ENCODE data around the gene TMEM212.
A peak's percentile ranks its signal among the peaks of the same experiment; 100 is the strongest.

The TMEM212 gene

GRCh38 chr3:171835116-171835515 lies 8.0 kb upstream of the TMEM212 start:
- Histone ChIP-seq H3K9me3 (ENCODE audit: insufficient read depth, low read length) (no peaks in the 10 kb centered on the region), H3K9ac (ENCODE audit: insufficient read length, low read depth) (no peak overlapping the region), H3K27me3 (ENCODE audit: insufficient read depth, insufficient read length) (no peaks in the 10 kb centered on the region), H3K4me1 (ENCODE audit: insufficient read depth, insufficient read length) (no peaks in the 10 kb centered on the region), H3K4me3 (ENCODE audit: insufficient read length, low read depth) (no peak overlapping the region), H3K36me3 (ENCODE audit: insufficient read depth, insufficient read length, low read length) (no peaks in the 10 kb centered on the region)
- TF ChIP-seq YY1 (IDR thresholded peaks at IDR 0.05; ENCODE audit: insufficient read depth, insufficient read length) (no peak), SUZ12 (IDR thresholded peaks at IDR 0.05; ENCODE audit: extremely low read depth, insufficient read depth, insufficient read length) (no peak), ZNF274 (IDR thresholded peaks at IDR 0.05; ENCODE audit: low read depth, low read length) (no peak)
- DNase-seq (ENCODE audit: low read depth, low spot score) = no peak

GRCh38 chr3:171835613-171836012 lies 7.5 kb upstream of the TMEM212 start:
- H3K27me3 ChIP-seq (ENCODE audit: insufficient read depth, insufficient read length) = no peaks in the 10 kb centered on the region
- no peak overlapping the region for H3K9ac ChIP-seq (ENCODE audit: insufficient read length, low read depth)
- no peaks in the 10 kb centered on the region for H3K4me1 ChIP-seq (ENCODE audit: insufficient read depth, insufficient read length)
- H3K9me3 ChIP-seq (ENCODE audit: insufficient read depth, low read length) = no peaks in the 10 kb centered on the region
- H3K36me3 ChIP-seq (ENCODE audit: insufficient read depth, insufficient read length, low read length) = no peaks in the 10 kb centered on the region
- TF ChIP-seq SUZ12 (IDR thresholded peaks at IDR 0.05; ENCODE audit: extremely low read depth, insufficient read depth, insufficient read length) (no peak), YY1 (IDR thresholded peaks at IDR 0.05; ENCODE audit: insufficient read depth, insufficient read length) (no peak), ZNF274 (IDR thresholded peaks at IDR 0.05; ENCODE audit: low read depth, low read length) (no peak)
- DNase-seq (ENCODE audit: low read depth, low spot score) = no peak
- no peak overlapping the region for H3K4me3 ChIP-seq (ENCODE audit: insufficient read length, low read depth)

GRCh38 chr3:171836855-171837254 lies 6.3 kb upstream of the TMEM212 start:
- Histone ChIP-seq H3K9ac (ENCODE audit: insufficient read length, low read depth) (no peak overlapping the region), H3K4me3 (ENCODE audit: insufficient read length, low read depth) (no peak overlapping the region), H3K36me3 (ENCODE audit: insufficient read depth, insufficient read length, low read length) (no peaks in the 10 kb centered on the region), H3K27me3 (ENCODE audit: insufficient read depth, insufficient read length) (no peaks in the 10 kb centered on the region), H3K9me3 (ENCODE audit: insufficient read depth, low read length) (no peaks in the 10 kb centered on the region), H3K4me1 (ENCODE audit: insufficient read depth, insufficient read length) (no peaks in the 10 kb centered on the region)
- no peak for DNase-seq (ENCODE audit: low read depth, low spot score)
- TF ChIP-seq YY1 (IDR thresholded peaks at IDR 0.05; ENCODE audit: insufficient read depth, insufficient read length) = no peak
- TF ChIP-seq SUZ12 (IDR thresholded peaks at IDR 0.05; ENCODE audit: extremely low read depth, insufficient read depth, insufficient read length) = no peak
- TF ChIP-seq ZNF274 (IDR thresholded peaks at IDR 0.05; ENCODE audit: low read depth, low read length) = no peak

- no peaks in the 10 kb centered on the region for H3K4me1 ChIP-seq (ENCODE audit: insufficient read depth, insufficient read length)
- H3K4me3 ChIP-seq (ENCODE audit: insufficient read length, low read depth) = no peak overlapping the region
- TF ChIP-seq YY1 (IDR thresholded peaks at IDR 0.05; ENCODE audit: insufficient read depth, insufficient read length) (no peak), SUZ12 (IDR thresholded peaks at IDR 0.05; ENCODE audit: extremely low read depth, insufficient read depth, insufficient read length) (no peak), ZNF274 (IDR thresholded peaks at IDR 0.05; ENCODE audit: low read depth, low read length) (no peak)
- DNase-seq (ENCODE audit: low read depth, low spot score) = no peak
- no peaks in the 10 kb centered on the region for H3K9me3 ChIP-seq (ENCODE audit: insufficient read depth, low read length)
- no peaks in the 10 kb centered on the region for H3K36me3 ChIP-seq (ENCODE audit: insufficient read depth, insufficient read length, low read length)
- no peaks in the 10 kb centered on the region for H3K27me3 ChIP-seq (ENCODE audit: insufficient read depth, insufficient read length)
- no peak overlapping the region for H3K9ac ChIP-seq (ENCODE audit: insufficient read length, low read depth)
Observed at GRCh38 chr3:171837698-171838097, 5.5 kb upstream of the TMEM212 start.

- H3K4me3 ChIP-seq (ENCODE audit: insufficient read length, low read depth) = no peak overlapping the region
- no peaks in the 10 kb centered on the region for H3K27me3 ChIP-seq (ENCODE audit: insufficient read depth, insufficient read length)
- TF ChIP-seq SUZ12 (IDR thresholded peaks at IDR 0.05; ENCODE audit: extremely low read depth, insufficient read depth, insufficient read length) (no peak), ZNF274 (IDR thresholded peaks at IDR 0.05; ENCODE audit: low read depth, low read length) (no peak), YY1 (IDR thresholded peaks at IDR 0.05; ENCODE audit: insufficient read depth, insufficient read length) (no peak)
- no peaks in the 10 kb centered on the region for H3K36me3 ChIP-seq (ENCODE audit: insufficient read depth, insufficient read length, low read length)
- no peaks in the 10 kb centered on the region for H3K9me3 ChIP-seq (ENCODE audit: insufficient read depth, low read length)
- peak; percentile 16 for DNase-seq (ENCODE audit: low read depth, low spot score)
- no peaks in the 10 kb centered on the region for H3K4me1 ChIP-seq (ENCODE audit: insufficient read depth, insufficient read length)
- H3K9ac ChIP-seq (ENCODE audit: insufficient read length, low read depth) = no peak overlapping the region
Observed at GRCh38 chr3:171838218-171838720, 4.9 kb upstream of the TMEM212 start.

- Histone ChIP-seq H3K36me3 (ENCODE audit: insufficient read depth, insufficient read length, low read length) (no peaks in the 10 kb centered on the region), H3K4me1 (ENCODE audit: insufficient read depth, insufficient read length) (no peaks in the 10 kb centered on the region), H3K9me3 (ENCODE audit: insufficient read depth, low read length) (no peaks in the 10 kb centered on the region), H3K27me3 (ENCODE audit: insufficient read depth, insufficient read length) (no peaks in the 10 kb centered on the region), H3K9ac (ENCODE audit: insufficient read length, low read depth) (no peak overlapping the region), H3K4me3 (ENCODE audit: insufficient read length, low read depth) (no peak overlapping the region)
- TF ChIP-seq YY1 (IDR thresholded peaks at IDR 0.05; ENCODE audit: insufficient read depth, insufficient read length) (no peak), SUZ12 (IDR thresholded peaks at IDR 0.05; ENCODE audit: extremely low read depth, insufficient read depth, insufficient read length) (no peak), ZNF274 (IDR thresholded peaks at IDR 0.05; ENCODE audit: low read depth, low read length) (no peak)
- DNase-seq (ENCODE audit: low read depth, low spot score) = no peak
Observed at GRCh38 chr3:171839270-171839669, 3.9 kb upstream of the TMEM212 start.

GRCh38 chr3:171840445-171840810 lies 2.7 kb upstream of the TMEM212 start:
- Histone ChIP-seq H3K4me3 (ENCODE audit: insufficient read length, low read depth) (no peak overlapping the region), H3K9me3 (ENCODE audit: insufficient read depth, low read length) (no peaks in the 10 kb centered on the region), H3K27me3 (ENCODE audit: insufficient read depth, insufficient read length) (no peaks in the 10 kb centered on the region), H3K36me3 (ENCODE audit: insufficient read depth, insufficient read length, low read length) (no peaks in the 10 kb centered on the region), H3K4me1 (ENCODE audit: insufficient read depth, insufficient read length) (no peaks in the 10 kb centered on the region), H3K9ac (ENCODE audit: insufficient read length, low read depth) (no peak overlapping the region)
- TF ChIP-seq YY1 (IDR thresholded peaks at IDR 0.05; ENCODE audit: insufficient read depth, insufficient read length) (no peak), SUZ12 (IDR thresholded peaks at IDR 0.05; ENCODE audit: extremely low read depth, insufficient read depth, insufficient read length) (no peak), ZNF274 (IDR thresholded peaks at IDR 0.05; ENCODE audit: low read depth, low read length) (no peak)
- DNase-seq (ENCODE audit: low read depth, low spot score) = no peak
